Measurements from ENCODE around the gene SPO11. TPM values are rescaled to one million over a fixed set of nuclear protein-coding genes. Genes with fewer than 3 reads are reported as not detected.

The SPO11 gene
- total and polyA plus RNA-seq, 2 of the 13 experiments (the other 11 are each of a cell fraction or from before 2014, with no cell fraction given), result not detected

- peak; percentile 47; the same call in 1 of the 2 replicates for TF ChIP-seq UBTF (CRISPR knock-in tag; IDR thresholded peaks at IDR 0.05)
- 0 out of 2 replicates have a peak, but pooled peaks have one; percentile 5 for TF ChIP-seq ZNF746 (CRISPR knock-in tag; IDR thresholded peaks at IDR 0.05)
- no peak for TF ChIP-seq ZNF83 (CRISPR knock-in tag; IDR thresholded peaks at IDR 0.05; ENCODE audit: borderline replicate concordance)
- no peak for TF ChIP-seq ZSCAN29 (CRISPR knock-in tag; conservative IDR thresholded peaks at IDR 0.05)
- no peak for TF ChIP-seq CBX5 (CRISPR knock-in tag; IDR thresholded peaks at IDR 0.05; ENCODE audit: borderline replicate concordance)
- TF ChIP-seq ZNF451 (CRISPR knock-in tag; IDR thresholded peaks at IDR 0.05), result no peak
- no peak for TF ChIP-seq ZNF318 (CRISPR knock-in tag; IDR thresholded peaks at IDR 0.05)
- TF ChIP-seq ZNF101 (CRISPR knock-in tag; IDR thresholded peaks at IDR 0.05; ENCODE audit: borderline replicate concordance, low read depth), result no peak
- TF ChIP-seq CREM (IDR thresholded peaks at IDR 0.05), result no peak
- TF ChIP-seq CREM (CRISPR knock-in tag; IDR thresholded peaks at IDR 0.05), result no peak
- TF ChIP-seq KLF13 (CRISPR knock-in tag; IDR thresholded peaks at IDR 0.05), result no peak
- TF ChIP-seq ZMAT3 (CRISPR knock-in tag; conservative IDR thresholded peaks at IDR 0.05), result peak; percentile 84; the same call in 1 of the 2 replicates
- peak; percentile 34 for TF ChIP-seq HDAC1 (CRISPR knock-in tag; IDR thresholded peaks at IDR 0.05)
- TF ChIP-seq ZNF883 (CRISPR knock-in tag; IDR thresholded peaks at IDR 0.05; ENCODE audit: not compliant biosample characterization), result no peak
- TF ChIP-seq SIN3B (IDR thresholded peaks at IDR 0.05; ENCODE audit: low read length), result no peak
- no peak for TF ChIP-seq ZNF230 (CRISPR knock-in tag; IDR thresholded peaks at IDR 0.05)
- no peak for TF ChIP-seq RNF219 (CRISPR knock-in tag; IDR thresholded peaks at IDR 0.05)
Observed at GRCh38 chr20:57391439-57392301, 62.1 kb downstream of the SPO11 start (continued).
